ENCODE data around the gene MAP3K4. TPM values are rescaled to one million over a fixed set of nuclear protein-coding genes. Genes with fewer than 3 reads are reported as not detected.

Gene MAP3K4
- total and polyA plus RNA-seq, 2 of the 8 experiments (the other 6 are each of a cell fraction or from before 2014, with no cell fraction given): 16.6 to 51.6 TPM

DNA sequence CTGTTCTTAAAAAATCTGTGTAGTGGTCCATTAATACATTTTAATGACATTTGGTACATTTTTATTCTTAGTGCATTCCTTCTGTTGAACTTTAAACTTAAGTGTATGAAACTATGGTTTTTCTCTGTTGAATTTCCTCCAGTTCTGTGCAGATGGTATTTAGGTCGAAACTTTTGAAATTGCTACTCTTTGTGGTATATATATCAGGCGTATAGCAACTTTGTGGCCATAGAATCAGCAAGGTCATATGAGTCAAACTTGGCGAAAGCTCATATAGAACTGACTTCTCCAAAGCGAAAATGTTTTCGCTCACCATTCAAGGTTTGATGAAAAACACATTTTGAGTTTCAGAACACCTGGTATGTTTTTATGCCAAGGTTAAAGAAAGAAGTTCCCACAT lies 93.7 kb downstream of the MAP3K4 start (continued):
- TF ChIP-seq CHD7 (IDR thresholded peaks at IDR 0.05; ENCODE audit: insufficient replicate concordance, low read length) (no peak), MAX (IDR thresholded peaks at IDR 0.05) (no peak), CREB1 (IDR thresholded peaks at IDR 0.05) (no peak), NANOG (IDR thresholded peaks at IDR 0.05; ENCODE audit: insufficient read depth, low read depth, low read length, poor library complexity, severe bottlenecking) (no peak), EP300 (IDR thresholded peaks at IDR 0.05; ENCODE audit: borderline replicate concordance in 1 of 2, low read depth in 2 of 2, low read length in 2 of 2) (no peak), RBBP5 (IDR thresholded peaks at IDR 0.05; ENCODE audit: borderline replicate concordance, low read depth, low read length) (no peak), SP2 (IDR thresholded peaks at IDR 0.05; ENCODE audit: low read length) (no peak), BCL11A (IDR thresholded peaks at IDR 0.05; ENCODE audit: low read depth in 2 of 2, low read length in 2 of 2) (no peak), FOSL1 (IDR thresholded peaks at IDR 0.05; ENCODE audit: insufficient read depth, low read depth, low read length) (no peak), POLR2AphosphoS5 (IDR thresholded peaks at IDR 0.05; ENCODE audit: low read depth, low read length) (no peak)
